ENCODE data around the gene ZFYVE16. TPM values are rescaled to one million over a fixed set of nuclear protein-coding genes. Genes with fewer than 3 reads are reported as not detected.

The ZFYVE16 gene
- total RNA-seq (ENCODE audit: unreplicated experiment): 80.5 TPM
- long read RNA-seq, partial matches to known transcripts: 2 of 2 reads
- long read RNA-seq, other reads (novel, unspliced or antisense): 0 of 2 reads

DNA sequence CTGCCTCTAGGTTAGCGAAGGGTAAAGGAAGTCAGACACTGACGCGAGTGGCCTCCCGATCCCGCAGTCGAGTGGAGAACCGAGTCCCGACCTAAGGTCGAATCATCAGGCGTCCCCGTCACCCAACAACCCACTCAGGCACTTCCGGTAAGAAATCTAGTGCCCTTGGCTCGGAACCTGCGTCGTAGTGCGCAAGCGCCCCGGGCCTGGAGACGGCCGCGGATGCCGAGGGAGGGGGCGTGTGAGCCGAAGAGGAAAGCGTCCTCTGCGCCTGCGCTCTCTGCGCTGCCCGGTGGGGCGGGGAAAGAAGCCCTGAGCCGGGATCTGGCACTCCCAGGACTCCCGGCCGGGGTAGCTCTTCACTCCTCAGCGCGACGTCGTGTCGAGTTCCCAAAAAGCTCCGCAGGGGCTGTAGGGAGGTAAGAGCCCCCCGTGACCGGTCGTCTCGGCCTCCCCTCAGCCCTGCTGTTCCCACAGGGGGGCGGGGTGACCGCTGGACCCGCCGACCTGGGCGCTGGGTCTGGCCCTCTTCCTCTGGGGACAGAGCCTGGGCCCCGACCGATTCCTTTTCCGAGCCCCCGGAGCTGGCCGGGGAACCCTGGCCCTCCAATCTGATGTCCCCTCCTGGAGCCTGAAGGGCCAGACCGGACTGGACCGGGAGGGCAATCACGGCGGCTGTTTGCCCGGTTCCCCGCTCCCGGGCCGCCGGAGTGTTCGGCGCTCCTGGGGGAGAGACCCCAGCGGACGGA, at the start of gene ZFYVE16:
ZFYVE16 (plus strand) TSS at position 330 of the 749 bp plus-strand sequence. CDS start 26,084 bp downstream, outside the sequence.
- Mint-ChIP-seq H3K27ac (ENCODE audit: unreplicated experiment) (peak within 1 kb of the TSS; percentile 99), H3K27me3 (ENCODE audit: unreplicated experiment) (peaks cover 3% of the 10 kb centered on the region), H3K9me3 (ENCODE audit: unreplicated experiment) (no peaks in the 10 kb centered on the region), H3K4me1 (ENCODE audit: unreplicated experiment) (peaks cover 12% of the 10 kb centered on the region), H3K4me3 (ENCODE audit: unreplicated experiment) (peak within 1 kb of the TSS; percentile 96), H3K36me3 (ENCODE audit: low read depth, unreplicated experiment) (peaks cover 9% of the 10 kb centered on the region)
- DNase-seq (ENCODE audit: low spot score): peak; percentile 99
- TF ChIP-seq, protein P1, sequence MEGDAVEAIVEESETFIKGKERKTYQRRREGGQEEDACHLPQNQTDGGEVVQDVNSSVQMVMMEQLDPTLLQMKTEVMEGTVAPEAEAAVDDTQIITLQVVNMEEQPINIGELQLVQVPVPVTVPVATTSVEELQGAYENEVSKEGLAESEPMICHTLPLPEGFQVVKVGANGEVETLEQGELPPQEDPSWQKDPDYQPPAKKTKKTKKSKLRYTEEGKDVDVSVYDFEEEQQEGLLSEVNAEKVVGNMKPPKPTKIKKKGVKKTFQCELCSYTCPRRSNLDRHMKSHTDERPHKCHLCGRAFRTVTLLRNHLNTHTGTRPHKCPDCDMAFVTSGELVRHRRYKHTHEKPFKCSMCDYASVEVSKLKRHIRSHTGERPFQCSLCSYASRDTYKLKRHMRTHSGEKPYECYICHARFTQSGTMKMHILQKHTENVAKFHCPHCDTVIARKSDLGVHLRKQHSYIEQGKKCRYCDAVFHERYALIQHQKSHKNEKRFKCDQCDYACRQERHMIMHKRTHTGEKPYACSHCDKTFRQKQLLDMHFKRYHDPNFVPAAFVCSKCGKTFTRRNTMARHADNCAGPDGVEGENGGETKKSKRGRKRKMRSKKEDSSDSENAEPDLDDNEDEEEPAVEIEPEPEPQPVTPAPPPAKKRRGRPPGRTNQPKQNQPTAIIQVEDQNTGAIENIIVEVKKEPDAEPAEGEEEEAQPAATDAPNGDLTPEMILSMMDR (IDR thresholded peaks at IDR 0.05; ENCODE audit: unreplicated experiment): no peak

- no peak for DNase-seq (ENCODE audit: low spot score)
- Mint-ChIP-seq H3K4me3 (ENCODE audit: unreplicated experiment) (no peak overlapping the region), H3K4me1 (ENCODE audit: unreplicated experiment) (no peaks in the 10 kb centered on the region), H3K36me3 (ENCODE audit: low read depth, unreplicated experiment) (no peaks in the 10 kb centered on the region), H3K27me3 (ENCODE audit: unreplicated experiment) (no peaks in the 10 kb centered on the region), H3K27ac (ENCODE audit: unreplicated experiment) (no peak overlapping the region), H3K9me3 (ENCODE audit: unreplicated experiment) (no peaks in the 10 kb centered on the region)
- TF ChIP-seq, protein P1 (IDR thresholded peaks at IDR 0.05; ENCODE audit: unreplicated experiment): no peak
Measured at GRCh38 chr5:80360914-80361444, 46.9 kb upstream of the ZFYVE16 start.

DNA sequence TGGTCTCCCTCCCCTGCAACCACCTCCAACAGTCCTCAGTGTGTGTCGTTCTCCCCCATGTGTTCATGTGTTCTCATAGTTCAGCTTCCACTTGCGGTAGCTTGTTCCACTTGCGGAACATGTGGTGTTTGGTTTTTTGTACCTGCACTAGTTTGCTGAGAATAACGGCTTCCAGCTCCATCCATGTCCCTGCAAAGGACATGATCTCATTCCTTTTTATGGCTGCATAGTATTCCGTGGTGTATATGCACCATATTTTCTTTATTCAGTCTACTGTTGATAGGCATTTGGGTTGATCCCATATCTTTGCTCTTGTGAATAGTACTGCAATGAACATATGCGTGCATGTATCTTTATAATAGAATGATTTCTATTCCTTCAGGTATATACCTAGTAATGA, 43.0 kb upstream of the ZFYVE16 start:
- no peak overlapping the region for H3K4me3 Mint-ChIP-seq (ENCODE audit: unreplicated experiment)
- TF ChIP-seq, protein P1 (IDR thresholded peaks at IDR 0.05; ENCODE audit: unreplicated experiment): no peak
- H3K36me3 Mint-ChIP-seq (ENCODE audit: low read depth, unreplicated experiment): no peaks in the 10 kb centered on the region
- DNase-seq (ENCODE audit: low spot score): no peak
- H3K27ac Mint-ChIP-seq (ENCODE audit: unreplicated experiment): no peak overlapping the region
- H3K27me3 Mint-ChIP-seq (ENCODE audit: unreplicated experiment): no peaks in the 10 kb centered on the region
- H3K9me3 Mint-ChIP-seq (ENCODE audit: unreplicated experiment): no peaks in the 10 kb centered on the region
- peaks cover 12% of the 10 kb centered on the region for H3K4me1 Mint-ChIP-seq (ENCODE audit: unreplicated experiment)

- peaks cover 4% of the 10 kb centered on the region for H3K9me3 Mint-ChIP-seq (ENCODE audit: unreplicated experiment)
- H3K27ac Mint-ChIP-seq (ENCODE audit: unreplicated experiment): no peak overlapping the region
Measured at GRCh38 chr5:80368661-80369480, 39.0 kb upstream of the ZFYVE16 start.

More at GRCh38 chr5:80368661-80369480, 39.0 kb upstream of the ZFYVE16 start:
- Mint-ChIP-seq H3K4me1 (ENCODE audit: unreplicated experiment) (peaks cover 26% of the 10 kb centered on the region), H3K4me3 (ENCODE audit: unreplicated experiment) (no peak overlapping the region), H3K36me3 (ENCODE audit: low read depth, unreplicated experiment) (peaks cover 4% of the 10 kb centered on the region), H3K27me3 (ENCODE audit: unreplicated experiment) (no peaks in the 10 kb centered on the region)
- DNase-seq (ENCODE audit: low spot score): no peak
- TF ChIP-seq, protein P1 (IDR thresholded peaks at IDR 0.05; ENCODE audit: unreplicated experiment): no peak

All from endothelial cell (in vitro differentiated cells).